ENCODE results near the gene CNTD1. TPM values are rescaled to one million over a fixed set of nuclear protein-coding genes. Genes with fewer than 3 reads are reported as not detected.
A peak's percentile ranks its signal among the peaks of the same experiment; 100 is the strongest.

CNTD1 gene
- total and polyA plus RNA-seq, 2 of the 4 experiments (the other 2 are of a cell fraction) = not detected

GRCh38 chr17:42841975-42842685 lies 43.5 kb downstream of the CNTD1 start (continued):
- TF ChIP-seq MAZ (IDR thresholded peaks at IDR 0.05; ENCODE audit: borderline replicate concordance, low read depth, low read length) = no peak

GRCh38 chr17:42843358-42843934 lies 44.8 kb downstream of the CNTD1 start:
- ChIA-PET CTCF (interaction anchor here (0.6 to 1.9 kb wide), 9 partner anchors 20 to 155 kb away, joined by 3 to 8 read pairs (median 4); partner anchors contain the start of genes BECN1 and RPL27), POLR2A (ENCODE audit: unreplicated experiment) (no interaction called here)
- Histone ChIP-seq H3K79me1 (ENCODE audit: low read depth in 1 of 2, low read length in 2 of 2) (peaks cover 11 to 19% of the 10 kb centered on the region in 2 experiments), H3K4ac (ENCODE audit: low read depth, low read length) (no peak overlapping the region), H4K5ac (ENCODE audit: low read depth, low read length) (no peak overlapping the region), H2AFZ (replicated peaks; ENCODE audit: low read length, poor library complexity) (no peak overlapping the region), H3K9me3 (ENCODE audit: control insufficient read depth, insufficient read depth, low read length) (no peaks in the 10 kb centered on the region), H3K9me1 (ENCODE audit: insufficient read depth, low read length) (peaks cover 3% of the 10 kb centered on the region; the same call in 1 of the 2 replicates), H3K18ac (ENCODE audit: low read depth, low read length) (no peak overlapping the region), H3K14ac (replicated peaks; ENCODE audit: low read depth, low read length) (no peak overlapping the region), H3K36me3 (ENCODE audit: control insufficient read depth, insufficient read depth, low read length) (peaks cover 49% of the 10 kb centered on the region), H3K27me3 (ENCODE audit: control insufficient read depth, insufficient read depth, low read length) (no peaks in the 10 kb centered on the region), H3K4me3 (ENCODE audit: insufficient read depth, low read depth, low read length) (no peak overlapping the region), H2BK20ac (ENCODE audit: low read depth, low read length) (no peak overlapping the region), H2BK15ac (ENCODE audit: low read depth, low read length) (no peak overlapping the region), H3K27ac (ENCODE audit: insufficient read depth, low read length) (no peak overlapping the region), H3K9ac (ENCODE audit: low read depth, low read length) (no peak overlapping the region), H4K91ac (ENCODE audit: insufficient read depth, low read depth, low read length) (no peak overlapping the region), H3K23ac (ENCODE audit: low read depth, low read length) (no peak overlapping the region), H2BK5ac (ENCODE audit: low read depth, low read length, poor library complexity, severe bottlenecking) (no peak overlapping the region), H3K4me2 (ENCODE audit: low read depth, low read length) (no peak overlapping the region), H4K8ac (ENCODE audit: low read depth in 2 of 2, low read length in 2 of 2) (no peak overlapping the region), H2BK120ac (ENCODE audit: low read depth, low read length) (no peak overlapping the region), H4K20me1 (ENCODE audit: insufficient read depth, low read length) (peaks cover 19% of the 10 kb centered on the region), H3K4me1 (ENCODE audit: control insufficient read depth, insufficient read depth, low read length) (no peaks in the 10 kb centered on the region), H2AK9ac (replicated peaks; ENCODE audit: low read depth, low read length, poor library complexity) (no peak overlapping the region), H3K56ac (ENCODE audit: extremely low read depth, insufficient read depth, low read length) (no peak overlapping the region), H2AK5ac (ENCODE audit: low read depth, low read length) (no peak overlapping the region)
- WGBS, 2 experiments (ENCODE audit: extremely low coverage in 2 of 2, insufficient read length in 1 of 2) = no CpG with 5 or more reads among the region's 6 CpGs
- intact Hi-C loops (cut with micrococcal nuclease) (loop anchor here (1.0 to 5.0 kb wide), 4 partner anchors 86 to 279 kb away; partner anchors contain the start of gene RPL27), dilution Hi-C loops (cut with HindIII; ENCODE audit: low sequenced_read_pairs, unreplicated experiment) (no loop called here), in situ Hi-C loops (cut with MboI; ENCODE audit: low sequenced_read_pairs) (loop anchor here (5.0 kb wide), 1 partner anchor 94 kb away; no protein-coding TSS in a partner anchor)
- BruUV-seq (replicated peaks) = no TSS peak
- peak; percentile 74 for DNase-seq
- ATAC-seq (ENCODE audit: low read depth) = peak; percentile 85
- peak; percentile 96 for TF ChIP-seq SMC3 (IDR thresholded peaks at IDR 0.05; ENCODE audit: low read depth, low read length)
- TF ChIP-seq RAD21 (IDR thresholded peaks at IDR 0.05; ENCODE audit: low read length) = peak; percentile 97
- TF ChIP-seq POLR2A (IDR thresholded peaks at IDR 0.05; ENCODE audit: low read depth, low read length) = peak; percentile 53; the same call in 1 of the 2 replicates
- no peak for TF ChIP-seq FOS (IDR thresholded peaks at IDR 0.05; ENCODE audit: low read depth, low read length)
- peak; percentile 98 for TF ChIP-seq CTCF (conservative IDR thresholded peaks at IDR 0.05; ENCODE audit: low read depth, low read length)
